ENCODE results near the gene TRABD2B. TPM values are rescaled to one million over a fixed set of nuclear protein-coding genes. Genes with fewer than 3 reads are reported as not detected.
A peak's percentile ranks its signal among the peaks of the same experiment; 100 is the strongest.

The TRABD2B gene
- total and polyA plus RNA-seq, 8 donors = 0.99 to 5.2 (median 3.3) TPM

DNA sequence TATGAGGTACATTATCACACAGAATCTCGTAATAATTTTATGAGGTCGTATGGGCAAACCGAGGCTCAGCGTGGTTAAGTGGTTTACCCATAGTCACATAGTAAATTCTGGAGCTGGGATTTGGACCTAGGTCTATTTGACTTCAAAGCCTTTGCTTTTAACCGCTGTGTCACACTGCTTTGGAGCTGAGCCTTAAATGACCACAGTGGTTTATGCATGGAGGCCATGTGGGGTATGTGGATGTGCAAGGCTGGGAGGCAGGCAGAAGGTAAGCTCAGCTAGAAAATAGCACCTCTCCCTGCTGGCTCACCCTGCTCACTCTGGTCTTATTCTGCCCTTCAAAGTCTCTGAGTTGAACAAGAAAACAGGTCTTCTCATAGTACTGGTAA, 269.5 kb downstream of the TRABD2B start:
- intact Hi-C loops (cut with DNase I) = no loop called here
- DNase-seq (no peak), ATAC-seq (no peak)
- Histone ChIP-seq H3K4me3 (no peak overlapping the region), H3K9me3 (no peaks in the 10 kb centered on the region), H3K27ac (no peak overlapping the region), H3K27me3 (peaks cover 20 to 57% of the 10 kb centered on the region in 2 donors), H3K4me1 (peaks cover 0 to 16% of the 10 kb centered on the region in 2 donors), H3K36me3 (no peaks in the 10 kb centered on the region)
- TF ChIP-seq, protein P1, sequence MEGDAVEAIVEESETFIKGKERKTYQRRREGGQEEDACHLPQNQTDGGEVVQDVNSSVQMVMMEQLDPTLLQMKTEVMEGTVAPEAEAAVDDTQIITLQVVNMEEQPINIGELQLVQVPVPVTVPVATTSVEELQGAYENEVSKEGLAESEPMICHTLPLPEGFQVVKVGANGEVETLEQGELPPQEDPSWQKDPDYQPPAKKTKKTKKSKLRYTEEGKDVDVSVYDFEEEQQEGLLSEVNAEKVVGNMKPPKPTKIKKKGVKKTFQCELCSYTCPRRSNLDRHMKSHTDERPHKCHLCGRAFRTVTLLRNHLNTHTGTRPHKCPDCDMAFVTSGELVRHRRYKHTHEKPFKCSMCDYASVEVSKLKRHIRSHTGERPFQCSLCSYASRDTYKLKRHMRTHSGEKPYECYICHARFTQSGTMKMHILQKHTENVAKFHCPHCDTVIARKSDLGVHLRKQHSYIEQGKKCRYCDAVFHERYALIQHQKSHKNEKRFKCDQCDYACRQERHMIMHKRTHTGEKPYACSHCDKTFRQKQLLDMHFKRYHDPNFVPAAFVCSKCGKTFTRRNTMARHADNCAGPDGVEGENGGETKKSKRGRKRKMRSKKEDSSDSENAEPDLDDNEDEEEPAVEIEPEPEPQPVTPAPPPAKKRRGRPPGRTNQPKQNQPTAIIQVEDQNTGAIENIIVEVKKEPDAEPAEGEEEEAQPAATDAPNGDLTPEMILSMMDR (IDR thresholded peaks at IDR 0.05) = no peak

DNA sequence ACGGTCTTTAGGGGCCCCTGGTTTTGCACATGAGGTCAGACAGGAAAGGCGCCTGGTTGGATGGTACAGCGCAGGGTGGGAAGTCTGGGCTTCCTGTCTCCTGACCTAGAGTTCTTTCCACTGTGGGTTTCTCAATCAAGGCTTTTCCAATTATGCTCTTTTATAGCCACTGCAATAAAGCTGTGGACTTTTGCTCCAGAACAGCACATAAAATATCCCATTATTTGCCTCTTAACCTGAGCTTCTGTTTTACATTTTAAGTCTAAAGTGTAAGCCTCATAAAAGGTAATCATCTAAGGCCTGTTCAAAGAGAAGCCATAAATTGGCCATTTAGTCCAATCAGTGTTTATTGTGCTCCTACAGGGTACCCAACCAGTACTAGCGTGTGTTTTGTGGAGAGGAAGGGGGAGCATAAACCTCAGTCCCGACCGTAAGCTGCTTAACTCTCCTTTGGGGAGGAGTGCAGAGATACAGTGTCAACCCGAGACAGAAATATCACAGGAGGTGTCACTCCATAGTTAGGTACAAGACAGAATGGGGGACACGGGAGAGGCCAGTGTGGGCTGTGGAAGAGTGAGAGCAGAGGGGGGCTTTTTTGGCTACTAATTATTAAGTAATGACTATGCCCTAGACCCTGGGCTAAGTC, 270.0 kb downstream of the TRABD2B start:
- Histone ChIP-seq H3K4me3 (no peak overlapping the region), H3K9me3 (no peaks in the 10 kb centered on the region), H3K4me1 (peaks cover 0 to 16% of the 10 kb centered on the region in 2 donors), H3K36me3 (no peaks in the 10 kb centered on the region), H3K27me3 (peaks cover 20 to 62% of the 10 kb centered on the region in 2 donors), H3K27ac (no peak overlapping the region)
- no peak for ATAC-seq
- TF ChIP-seq, protein P1 (IDR thresholded peaks at IDR 0.05) = no peak
- intact Hi-C loops (cut with DNase I) = no loop called here
- no peak for DNase-seq

DNA sequence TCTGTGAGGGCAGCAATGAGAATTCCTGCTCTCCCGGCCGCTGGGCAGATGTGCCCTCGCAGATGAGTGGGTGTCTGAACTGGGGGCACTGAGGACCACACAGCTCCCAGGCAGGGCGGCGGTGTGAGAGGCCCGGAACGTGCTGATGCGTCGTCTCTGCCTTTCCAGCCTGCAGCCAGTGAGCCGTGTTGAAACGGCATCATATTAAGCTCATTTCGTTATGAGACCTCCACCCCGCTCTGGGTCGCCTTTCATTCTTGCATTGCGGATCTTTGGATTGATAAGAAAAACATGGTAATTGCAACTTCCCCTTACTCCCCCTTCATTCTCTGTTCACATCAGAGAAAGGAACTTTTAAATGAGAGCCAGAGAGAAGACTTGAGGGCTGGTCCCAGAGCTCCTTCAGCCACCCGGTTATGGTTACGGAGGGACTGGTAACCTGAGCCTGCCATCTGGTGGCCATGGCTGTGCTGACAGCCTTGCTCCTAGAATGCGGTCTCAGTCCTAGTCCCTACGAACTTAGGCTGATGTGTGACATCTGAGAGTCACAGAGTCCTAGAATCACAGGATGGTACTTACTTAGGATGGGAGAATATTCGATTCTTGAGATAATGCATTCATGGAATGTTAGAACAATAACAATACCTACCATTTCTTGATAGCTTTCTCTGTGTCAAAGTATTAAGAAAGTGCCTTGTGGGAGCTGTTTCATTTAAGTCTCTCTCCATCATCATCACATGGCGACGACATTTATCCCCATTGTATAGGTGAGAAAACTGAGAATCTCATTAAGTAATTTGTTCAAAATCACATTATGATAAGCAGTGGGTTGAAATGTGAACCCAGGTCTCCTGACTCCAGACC, 271.0 kb downstream of the TRABD2B start:
- Histone ChIP-seq H3K27ac (no peak overlapping the region), H3K27me3 (peaks cover 20 to 62% of the 10 kb centered on the region in 2 donors), H3K4me1 (peaks cover 0 to 16% of the 10 kb centered on the region in 2 donors), H3K4me3 (no peak overlapping the region), H3K9me3 (no peaks in the 10 kb centered on the region), H3K36me3 (no peaks in the 10 kb centered on the region)
- DNase-seq = peak; percentile 67 to 87 (median 75)
- peak; percentile 96 for ATAC-seq
- TF ChIP-seq, protein P1 (IDR thresholded peaks at IDR 0.05) = peak; percentile 73 to 84
- intact Hi-C loops (cut with DNase I) = no loop called here

DNA sequence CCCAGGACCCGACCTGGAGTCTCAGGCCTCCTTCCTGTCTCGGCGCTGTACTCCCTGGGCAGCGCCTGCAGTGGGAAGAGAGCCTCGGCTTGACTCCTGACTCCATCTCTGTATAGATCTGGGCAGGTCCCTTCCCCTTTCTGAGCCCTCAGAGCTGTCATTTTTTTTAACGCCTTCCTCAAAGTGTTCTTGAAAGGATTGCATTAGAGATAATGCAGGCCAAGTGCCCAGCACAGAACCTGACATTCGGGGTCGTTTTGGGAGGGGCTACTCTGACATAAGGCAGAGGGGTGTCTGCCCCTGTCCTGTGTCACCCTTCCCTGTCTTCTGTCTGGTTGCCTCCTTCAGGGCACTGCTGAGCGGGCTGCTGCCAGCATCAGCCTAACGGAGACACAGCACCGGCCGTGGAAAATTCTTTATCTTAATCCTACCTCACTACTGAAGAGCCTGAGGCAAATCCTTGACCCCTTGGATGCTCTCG, 271.6 kb downstream of the TRABD2B start:
- TF ChIP-seq, protein P1 (IDR thresholded peaks at IDR 0.05) = no peak
- Histone ChIP-seq H3K27ac (no peak overlapping the region), H3K27me3 (peaks cover 20 to 66% of the 10 kb centered on the region in 2 donors), H3K9me3 (no peaks in the 10 kb centered on the region), H3K4me1 (peaks cover 0 to 16% of the 10 kb centered on the region in 2 donors), H3K4me3 (no peak overlapping the region), H3K36me3 (no peaks in the 10 kb centered on the region)
- intact Hi-C loops (cut with DNase I) = no loop called here
- peak; percentile 4 for ATAC-seq
- no peak for DNase-seq

DNA sequence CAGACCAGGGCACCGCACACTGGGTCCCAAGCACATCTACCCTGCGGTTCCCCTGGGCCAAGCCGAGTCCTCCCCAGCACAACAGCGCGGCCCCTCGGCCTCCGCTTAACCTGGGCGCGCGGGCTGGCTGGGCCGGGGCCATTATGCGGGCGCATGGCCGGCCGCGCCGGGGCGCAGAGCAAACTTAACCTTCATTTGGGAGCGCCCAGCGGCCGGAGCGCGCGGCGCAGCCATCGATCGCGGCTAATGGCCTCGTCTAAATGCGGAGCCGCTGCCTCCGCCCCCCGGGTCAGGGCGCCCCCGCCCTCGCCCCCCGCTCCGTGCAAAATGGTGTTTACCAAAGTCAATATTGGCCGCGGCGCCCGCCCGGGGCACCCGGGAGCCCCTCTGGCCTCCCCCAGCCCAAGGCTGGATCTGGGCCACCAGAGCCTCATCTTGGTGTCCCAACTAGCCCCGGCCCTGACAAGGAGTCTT, 272.1 kb downstream of the TRABD2B start:
- DNase-seq = peak in 2 of 4 donors; percentile 33 to 77
- peak; percentile 10 for ATAC-seq
- Histone ChIP-seq H3K4me1 (peaks cover 0 to 16% of the 10 kb centered on the region in 2 donors), H3K9me3 (no peaks in the 10 kb centered on the region), H3K27me3 (peaks cover 20 to 71% of the 10 kb centered on the region in 2 donors), H3K27ac (no peak overlapping the region), H3K36me3 (no peaks in the 10 kb centered on the region), H3K4me3 (no peak overlapping the region)
- TF ChIP-seq, protein P1 (IDR thresholded peaks at IDR 0.05) = peak in 1 of 2 donors; percentile 13
- intact Hi-C loops (cut with DNase I) = no loop called here
